Motor neuron (in vitro differentiated cells): ENCODE measurements around the gene SIDT1. TPM values are rescaled to one million over a fixed set of nuclear protein-coding genes. Genes with fewer than 3 reads are reported as not detected.

Experiments used
- ATAC-seq, 8 experiments: fragments of 200-7000 bp; cut with Tn5 transposase; replicated peaks in 6 of 8; 2 replicates each; pipeline ENCODE4 v1.8.0; 2021; ENCODE audit warnings: mild to moderate bottlenecking in 8 of 8, moderate library complexity in 8 of 8
- H3K27ac ChIP-seq, 2 donors: fragments of 250-450 bp; sonication (Bioruptor Pico); 2 replicates each; pipeline ENCODE4 v1.9.0; 2021; ENCODE audit warnings: antibody characterized with exemption in 2 of 2, mild to moderate bottlenecking in 2 of 2, moderate library complexity in 1 of 2
- H3K4me1 ChIP-seq, 2 donors: fragments of 250-450 bp; sonication (Bioruptor Pico); replicated peaks in 1 of 2; 2 replicates each; pipeline ENCODE4 v1.6.1; 2021; ENCODE audit warnings: antibody characterized with exemption in 2 of 2, mild to moderate bottlenecking in 2 of 2, moderate library complexity in 1 of 2
- H3K4me3 ChIP-seq, 5 donors: fragments of 250-450 bp; sonication (Bioruptor Pico); 2 replicates each; pipeline ENCODE4 v1.9.0; 2021; ENCODE audit warnings: antibody characterized with exemption in 5 of 5, mild to moderate bottlenecking in 5 of 5, moderate library complexity in 4 of 5
- WGBS, 10 experiments: fragments of 450-650 bp; shearing (Covaris generic); methylation state at CpG; one replicate each; pipeline ENCODE4 v1.0.0; 2022; 5-methylcytosine and 5-hydroxymethylcytosine counted together
- in situ Hi-C, 9 experiments: fragments of 400-800 bp; cut with MboI; loops; one replicate each; pipeline ENCODE4 v1.15.0; 2021; ENCODE audit warnings: low sequenced_read_pairs in 9 of 9, low pct_unique_long_range_greater_than_20kb in 2 of 9; ENCODE audit not compliant: unreplicated experiment in 9 of 9
- total RNA-seq, 8 experiments: library from RNA; unstranded; fragments of 300-600 nt; gene quantifications; 2 replicates each; pipeline versions ENCODE4 v1.2.3 to v1.2.4, GENCODE V29; 2022

SIDT1 gene
- total RNA-seq: 1 to 10 TPM in 2 of 8 experiments, under 1 TPM in 4, not detected in 2; 0.33 to 6.1 (median 0.66) TPM

DNA sequence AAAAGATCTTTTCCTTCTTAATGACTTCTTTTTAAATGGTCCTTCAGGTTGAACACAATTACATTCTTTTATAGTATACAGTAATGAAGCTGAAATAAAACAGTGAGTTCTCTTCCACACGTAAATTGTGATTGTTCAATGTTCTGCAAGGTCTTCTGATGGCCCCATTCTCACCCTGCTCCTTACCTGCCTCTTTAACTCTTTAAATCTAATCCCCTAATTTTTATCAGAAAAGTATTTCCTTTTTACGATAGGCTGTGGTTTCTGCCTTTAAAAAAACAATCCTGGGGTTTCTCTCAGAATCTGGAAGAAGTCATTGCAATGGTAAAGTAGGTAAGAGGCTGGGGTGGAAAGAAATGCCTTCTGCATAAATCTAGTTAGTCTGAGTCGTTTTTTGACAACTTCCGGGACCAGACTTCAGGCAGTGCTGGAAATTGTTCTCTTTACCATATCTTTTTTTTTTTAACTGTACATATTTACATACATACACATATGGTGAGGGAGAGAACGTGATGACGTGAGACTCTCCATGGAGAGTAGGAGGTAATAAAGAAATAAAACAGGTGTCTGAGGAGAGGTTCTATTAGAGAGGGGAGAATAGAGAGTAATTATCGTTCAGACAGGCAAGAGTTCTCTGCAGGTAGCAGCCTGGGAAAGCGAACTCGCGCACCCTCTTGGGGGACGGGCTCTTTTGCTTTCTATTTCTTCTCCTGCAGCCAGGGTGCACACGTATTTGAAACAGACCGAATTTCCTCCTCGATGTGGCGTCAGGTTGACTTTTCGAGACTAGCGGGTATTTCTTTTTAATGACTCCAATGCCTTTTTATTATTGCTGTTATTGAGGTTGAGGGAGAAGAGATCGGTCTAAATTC, at the start of gene SIDT1:
Gene SIDT1 (plus strand): TSS at position 730 of the 872 bp plus-strand sequence. CDS start 467 bp downstream, outside the sequence.
- in situ Hi-C loops: no loop called here
- peak; percentile 42 to 75 (median 64) for ATAC-seq
- peak within 1 kb of the TSS; percentile 30 to 44 (median 41) for H3K4me3 ChIP-seq
- H3K27ac ChIP-seq: no peak within 1 kb of the TSS
- 4 to 46% (median 15%) methylated on average over 3 to 17 of the region's 18 CpGs for WGBS, 10 experiments
- H3K4me1 ChIP-seq: peaks cover 0 to 5% of the 10 kb centered on the region in 2 donors

DNA sequence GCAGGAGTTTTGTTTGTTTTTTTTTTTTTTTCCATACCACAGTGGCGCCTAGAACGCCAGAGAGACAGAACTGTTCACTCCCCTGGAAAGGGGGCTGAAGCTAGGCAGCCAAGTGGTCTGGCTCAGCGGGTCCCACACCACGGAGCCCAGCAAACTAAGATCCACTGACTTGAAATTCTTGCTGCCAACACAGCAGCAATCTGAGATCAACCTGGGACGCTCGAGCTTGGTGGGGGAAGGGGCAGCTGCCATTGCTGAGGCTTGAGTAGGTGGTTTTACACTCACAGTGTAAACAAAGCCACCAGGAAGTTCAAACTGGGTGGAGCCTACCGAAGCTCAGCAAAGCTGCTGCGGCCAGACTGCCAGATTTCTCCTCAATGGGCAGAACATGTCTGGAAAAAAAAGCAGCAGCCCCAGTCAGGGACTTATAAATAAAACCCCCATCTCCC, 47.2 kb upstream of the SIDT1 start:
- ATAC-seq: no peak
- Histone ChIP-seq H3K27ac (no peak overlapping the region), H3K4me3 (no peak overlapping the region), H3K4me1 (no peaks in the 10 kb centered on the region)
- WGBS, 10 experiments: 50 to 100% (median 100%) methylated on average over 1 to 3 of the region's 8 CpGs; no CpG with 5 or more reads in 3 of the 10 experiments
- in situ Hi-C loops: no loop called here

DNA sequence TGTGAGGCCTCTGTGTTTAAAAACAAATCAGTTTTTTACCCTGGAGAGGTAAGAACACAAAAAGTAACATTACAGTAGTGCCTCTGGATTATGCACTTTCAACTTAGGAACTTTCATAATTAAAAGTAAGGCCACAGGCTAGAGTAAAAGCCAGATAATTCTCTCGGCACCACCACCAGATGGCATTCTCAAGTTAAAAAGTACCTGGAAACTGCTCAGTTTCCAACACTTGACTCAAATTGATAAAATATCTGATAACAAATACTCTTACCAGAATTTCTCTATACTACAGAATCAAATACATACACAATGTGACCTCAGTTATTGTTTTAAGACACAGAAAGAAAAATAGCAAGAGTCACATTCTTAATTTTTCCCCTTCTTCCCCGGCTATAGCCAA, 37.3 kb upstream of the SIDT1 start:
- WGBS, 10 experiments: 30 to 87% (median 78%) methylated on average over 1 to 2 of the region's 2 CpGs; no CpG with 5 or more reads in 3 of the 10 experiments
- in situ Hi-C loops: no loop called here
- ATAC-seq: peak in 2 of 8 experiments; percentile 16 to 41
- Histone ChIP-seq H3K4me3 (no peak overlapping the region), H3K4me1 (no peaks in the 10 kb centered on the region), H3K27ac (no peak overlapping the region)

DNA sequence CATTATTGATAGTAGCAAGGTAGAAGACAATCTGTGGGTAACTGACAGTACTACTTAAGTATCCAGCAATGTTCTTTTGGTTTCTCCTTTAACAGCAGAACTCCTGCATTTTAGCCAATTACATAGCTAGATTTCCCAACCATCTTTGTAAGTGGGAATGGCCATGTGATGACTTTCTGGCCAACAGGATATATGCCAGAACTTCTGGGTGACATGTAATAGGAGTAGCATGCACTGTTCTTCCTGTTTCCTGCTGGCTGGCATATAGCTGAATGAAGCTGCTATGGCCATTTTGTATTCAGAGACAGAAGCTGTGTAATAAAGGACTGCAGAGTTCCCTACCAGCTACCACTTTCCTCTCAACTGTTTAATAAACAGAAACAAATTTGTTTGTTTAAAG, 35.4 kb upstream of the SIDT1 start:
- no peaks in the 10 kb centered on the region for H3K4me1 ChIP-seq
- no peak overlapping the region for H3K27ac ChIP-seq
- H3K4me3 ChIP-seq: no peak overlapping the region
- ATAC-seq: peak in 2 of 8 experiments; percentile 64 to 79
- in situ Hi-C loops: no loop called here

DNA sequence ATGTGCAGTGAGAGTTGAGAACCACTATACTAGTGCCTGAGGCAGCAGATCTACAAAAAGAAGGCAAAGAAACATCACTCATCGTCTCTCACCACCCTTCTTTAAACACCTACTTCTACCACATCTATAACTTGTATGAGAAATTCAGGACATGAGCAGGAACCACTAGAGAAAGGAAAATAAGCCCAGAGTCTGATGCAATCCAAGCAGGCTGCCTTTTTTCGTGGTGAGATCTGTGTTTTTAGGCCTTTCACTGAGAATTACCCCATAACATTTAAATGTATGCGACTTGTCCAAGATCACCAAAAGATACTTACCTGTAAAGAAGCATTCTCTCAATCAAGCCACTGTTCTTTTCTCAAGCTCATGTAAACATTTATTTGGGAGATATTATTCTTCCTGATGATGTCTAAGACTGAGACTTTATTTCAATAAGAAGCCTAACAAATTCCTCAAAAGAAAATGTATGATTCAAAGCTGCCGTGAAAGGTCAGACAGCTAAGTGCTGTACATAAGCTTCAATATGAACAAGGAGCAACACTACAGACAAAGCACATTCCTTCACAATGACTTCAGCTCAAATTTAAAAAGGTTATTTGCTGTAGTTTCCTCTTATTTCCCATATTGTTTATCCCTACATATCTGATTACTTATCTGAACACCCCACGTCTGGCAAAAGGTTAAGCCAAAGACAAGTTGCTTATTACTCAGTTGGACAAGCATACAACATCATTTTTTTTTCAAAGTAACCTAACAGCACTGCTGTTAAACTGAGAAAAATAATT, 33.9 kb upstream of the SIDT1 start:
- Histone ChIP-seq H3K27ac (no peak overlapping the region), H3K4me1 (no peaks in the 10 kb centered on the region), H3K4me3 (no peak overlapping the region)
- in situ Hi-C loops: no loop called here
- no peak for ATAC-seq
- WGBS, 10 experiments: 0 to 100% (median 90%) methylated on average over 1 to 4 of the region's 5 CpGs; no CpG with 5 or more reads in 1 of the 10 experiments

DNA sequence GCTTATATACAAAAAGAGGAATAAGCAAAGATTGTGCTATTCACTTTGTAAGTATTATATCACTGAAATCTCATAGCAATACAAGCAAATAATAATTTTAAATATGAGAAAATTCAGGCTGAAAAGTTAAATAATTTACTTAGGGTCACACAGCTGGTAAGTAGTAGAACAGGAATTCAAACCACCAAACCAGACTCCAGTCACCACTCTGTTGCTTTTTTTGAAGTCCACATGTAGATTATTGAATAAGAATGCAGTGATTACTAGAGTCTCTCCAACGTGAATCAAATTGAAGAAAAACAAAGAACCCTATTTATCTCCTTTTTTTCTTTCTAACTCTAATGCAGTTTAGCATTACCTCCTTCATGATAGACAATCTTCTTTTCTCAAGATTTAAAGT, 33.3 kb upstream of the SIDT1 start:
- no peak for ATAC-seq
- Histone ChIP-seq H3K27ac (no peak overlapping the region), H3K4me3 (no peak overlapping the region), H3K4me1 (no peaks in the 10 kb centered on the region)
- in situ Hi-C loops: no loop called here
- WGBS, 10 experiments: 55 to 100% (median 73%) methylated on average over 1 of the region's 1 CpG; no CpG with 5 or more reads in 4 of the 10 experiments

- in situ Hi-C loops: no loop called here
- WGBS, 10 experiments: 71 to 95% (median 92%) methylated on average over 1 to 2 of the region's 2 CpGs; no CpG with 5 or more reads in 2 of the 10 experiments
- H3K27ac ChIP-seq: no peak overlapping the region
- no peaks in the 10 kb centered on the region for H3K4me1 ChIP-seq
- no peak for ATAC-seq
- H3K4me3 ChIP-seq: no peak overlapping the region
Observed at GRCh38 chr3:113501597-113501996, 30.8 kb upstream of the SIDT1 start.

- Histone ChIP-seq H3K27ac (no peak overlapping the region), H3K4me1 (no peaks in the 10 kb centered on the region), H3K4me3 (no peak overlapping the region)
- ATAC-seq: no peak
- WGBS, 10 experiments: 92 to 100% (median 100%) methylated on average over 1 to 3 of the region's 3 CpGs; no CpG with 5 or more reads in 1 of the 10 experiments
- in situ Hi-C loops: no loop called here
Observed at GRCh38 chr3:113505867-113506266, 26.5 kb upstream of the SIDT1 start.

DNA sequence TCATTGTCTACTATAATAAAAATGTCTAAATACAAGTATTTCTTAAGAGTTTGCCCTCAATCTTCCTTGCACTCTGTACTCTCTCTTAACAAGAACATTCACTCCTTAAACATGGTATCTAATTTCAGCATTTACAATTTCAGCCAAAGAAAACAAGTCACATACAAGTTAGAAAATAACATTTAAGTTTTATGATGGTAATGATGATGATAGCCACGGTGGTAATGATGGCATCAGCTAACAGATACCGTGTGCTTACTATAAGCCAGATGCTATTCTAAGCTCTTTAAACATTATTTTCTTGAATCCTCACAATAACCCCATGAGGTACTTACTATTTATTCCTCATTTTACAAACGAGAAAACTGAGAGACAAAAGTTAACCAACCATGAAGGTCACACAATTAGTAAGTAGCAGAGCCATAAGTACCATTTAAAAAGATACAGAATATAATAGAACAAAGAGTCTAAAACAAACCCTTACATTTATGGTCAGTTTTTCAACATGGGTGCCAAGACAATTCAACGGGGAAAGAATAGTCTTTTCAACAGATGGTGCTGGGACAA, 24.8 kb upstream of the SIDT1 start:
- ATAC-seq: no peak
- H3K27ac ChIP-seq: no peak overlapping the region
- H3K4me1 ChIP-seq: no peaks in the 10 kb centered on the region
- H3K4me3 ChIP-seq: no peak overlapping the region
- WGBS, 10 experiments: 46 to 100% (median 72%) methylated on average over 2 to 4 of the region's 4 CpGs
- in situ Hi-C loops: no loop called here

DNA sequence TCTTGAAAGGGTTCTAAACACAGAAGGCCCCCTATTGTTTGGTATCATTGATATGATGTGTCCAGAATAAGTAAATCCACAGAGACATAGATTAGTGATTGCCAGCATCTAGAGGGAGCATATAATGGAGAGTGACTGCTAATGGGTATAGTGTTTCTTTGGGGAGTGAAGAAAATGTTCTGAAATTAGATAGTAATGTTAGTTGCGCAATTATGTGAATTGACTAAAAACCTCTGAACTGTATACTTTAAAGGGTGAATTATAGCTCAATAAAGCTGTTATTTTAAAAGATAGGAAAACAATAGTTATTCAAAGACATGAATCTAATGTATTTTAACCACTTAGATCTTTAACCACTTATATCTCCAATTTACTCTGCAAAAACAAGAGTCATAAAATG, 23.4 kb upstream of the SIDT1 start:
- no peak overlapping the region for H3K27ac ChIP-seq
- WGBS, 10 experiments: 47 to 100% (median 86%) methylated on average over 1 of the region's 1 CpG; no CpG with 5 or more reads in 4 of the 10 experiments
- H3K4me1 ChIP-seq: no peaks in the 10 kb centered on the region
- in situ Hi-C loops: no loop called here
- no peak overlapping the region for H3K4me3 ChIP-seq
- ATAC-seq: no peak

DNA sequence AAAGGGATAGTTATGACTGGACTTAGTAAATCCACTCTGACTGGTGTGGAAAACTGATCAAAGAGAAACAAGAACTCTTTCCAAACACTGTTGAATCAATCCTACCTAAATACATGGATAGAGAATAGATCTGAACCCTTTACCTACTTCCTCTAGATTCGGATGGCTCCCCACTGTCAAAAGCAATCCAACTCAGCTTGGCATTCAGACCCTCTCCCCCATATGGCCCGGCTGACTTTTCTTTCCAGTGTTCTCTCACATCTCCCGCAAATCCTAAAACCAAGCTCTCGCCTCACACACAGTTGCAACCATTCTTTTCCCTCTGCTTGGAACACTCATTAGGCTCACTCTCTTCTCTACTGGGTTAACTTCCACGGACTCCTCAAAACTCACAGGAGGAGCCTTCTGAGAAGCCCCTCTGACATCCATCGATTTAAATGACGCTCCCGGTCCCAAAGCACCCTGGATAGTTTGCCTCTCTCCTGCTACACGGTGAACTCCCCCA, 18.0 kb upstream of the SIDT1 start:
- H3K27ac ChIP-seq: peak overlapping the region; percentile 77 to 79
- in situ Hi-C loops: no loop called here
- H3K4me3 ChIP-seq: peak overlapping the region; percentile 58 to 91 (median 78)
- 0 to 6% (median 0%) methylated on average over 1 to 8 of the region's 9 CpGs; no CpG with 5 or more reads in 1 of the 10 experiments for WGBS, 10 experiments
- H3K4me1 ChIP-seq: no peaks in the 10 kb centered on the region
- peak in 2 of 8 experiments; percentile 9 to 11 for ATAC-seq

GRCh38 chr3:113516115-113516505, 16.2 kb upstream of the SIDT1 start:
- H3K4me3 ChIP-seq: no peak overlapping the region
- no peaks in the 10 kb centered on the region for H3K4me1 ChIP-seq
- WGBS, 10 experiments: 42 to 88% (median 57%) methylated on average over 1 to 4 of the region's 5 CpGs; no CpG with 5 or more reads in 1 of the 10 experiments
- no peak for ATAC-seq
- in situ Hi-C loops: no loop called here
- no peak overlapping the region for H3K27ac ChIP-seq

- no peak for ATAC-seq
- H3K4me1 ChIP-seq: no peaks in the 10 kb centered on the region
- no peak overlapping the region for H3K27ac ChIP-seq
- H3K4me3 ChIP-seq: no peak overlapping the region
- in situ Hi-C loops: no loop called here
Observed at GRCh38 chr3:113521981-113522380, 10.4 kb upstream of the SIDT1 start.
